Cardiac fibroblast (primary cell): Measurements from ENCODE around the gene SND1.

ENCODE experiments used
- DNase-seq, 2 donors: peaks; one replicate each; pipeline versions ENCODE4 v3.0.0 to v3.0.0-alpha.2; 2010; ENCODE audit warnings: low read depth in 2 of 2
- H3K4me3 ChIP-seq, 2 donors: replicated peaks in 1 of 2; 1 replicate in 1 of 2; 2 replicates in 1 of 2; pipeline ENCODE4 v1.5.1; 2011; ENCODE audit warnings: low read depth in 2 of 2, low read length in 2 of 2, mild to moderate bottlenecking in 2 of 2, moderate library complexity in 1 of 2
- CTCF ChIP-seq: IDR thresholded peaks from one replicate; pipeline ENCODE4 v1.5.1; 2011; ENCODE audit warnings: low read depth, mild to moderate bottlenecking, low read length, inconsistent platforms

Gene SND1

GRCh38 chr7:128125816-128126215, 473.8 kb downstream of the SND1 start:
- no peak overlapping the region for H3K4me3 ChIP-seq
- DNase-seq = no peak
- TF ChIP-seq CTCF = no peak

- no peak for DNase-seq
- no peak for TF ChIP-seq CTCF
- no peak overlapping the region for H3K4me3 ChIP-seq
Observed at GRCh38 chr7:128128401-128128800, 476.4 kb downstream of the SND1 start.

GRCh38 chr7:128129224-128129864, 477.4 kb downstream of the SND1 start:
- H3K4me3 ChIP-seq = no peak overlapping the region
- DNase-seq = no peak
- no peak for TF ChIP-seq CTCF

- DNase-seq = no peak
- no peak overlapping the region for H3K4me3 ChIP-seq
- TF ChIP-seq CTCF = no peak
Observed at GRCh38 chr7:128131115-128131514, 479.1 kb downstream of the SND1 start.

GRCh38 chr7:128131731-128132130, 479.7 kb downstream of the SND1 start:
- no peak for TF ChIP-seq CTCF
- H3K4me3 ChIP-seq = no peak overlapping the region
- peak in 1 of 2 donors; percentile 43 for DNase-seq

GRCh38 chr7:128132426-128133069, 480.6 kb downstream of the SND1 start:
- DNase-seq = peak in 1 of 2 donors; percentile 36
- TF ChIP-seq CTCF = no peak
- H3K4me3 ChIP-seq = no peak overlapping the region
